NOMO-1 treated with DMSO at 0.1 percent for 48 hours (cell line): ENCODE measurements around the gene GPS1.

Experiments
- DNase-seq: peaks from one replicate; lab custom pipeline; 2025; ENCODE audit not compliant: unreplicated experiment; lab: John Stamatoyannopoulos, UW

Gene GPS1

DNA sequence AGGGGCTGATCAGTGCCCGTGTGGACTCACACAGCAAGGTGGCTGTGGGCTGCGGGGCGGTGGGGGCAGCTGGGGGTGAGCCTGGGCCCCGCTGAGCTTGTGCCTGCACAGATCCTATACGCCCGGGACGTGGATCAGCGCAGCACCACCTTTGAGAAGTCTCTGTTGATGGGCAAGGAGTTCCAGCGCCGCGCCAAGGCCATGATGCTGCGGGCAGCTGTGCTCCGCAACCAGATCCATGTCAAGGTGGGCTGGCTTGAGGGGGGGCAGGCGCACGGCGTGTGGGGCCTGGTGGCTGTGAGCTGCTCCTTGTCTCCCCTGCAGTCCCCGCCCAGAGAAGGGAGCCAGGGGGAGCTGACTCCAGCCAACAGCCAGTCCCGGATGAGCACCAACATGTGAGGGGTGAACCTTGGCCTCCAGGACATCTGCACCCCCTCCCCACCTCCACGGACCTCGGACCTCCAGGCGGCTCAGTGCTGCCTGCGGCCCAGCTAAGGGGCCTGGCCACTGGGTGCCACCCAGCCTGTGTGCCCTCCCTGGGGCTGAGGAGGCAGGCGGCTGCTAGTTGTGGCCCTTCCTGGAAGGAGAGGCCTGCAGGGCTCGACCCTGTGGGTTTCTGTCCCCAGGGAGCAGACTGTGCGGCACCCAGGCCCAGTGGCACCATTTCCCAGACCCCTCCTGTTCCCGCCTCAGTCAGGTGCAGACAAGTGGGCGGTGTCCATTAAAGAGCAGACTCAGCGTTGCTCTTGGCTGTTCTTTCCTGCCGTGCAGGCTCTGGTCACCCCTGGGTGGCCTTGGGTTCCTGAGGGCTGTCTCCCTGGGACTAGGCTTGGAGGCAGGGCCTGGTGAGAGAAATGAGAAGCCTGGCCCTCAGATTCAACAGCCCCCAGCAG is 5.3 kb downstream of the GPS1 start:
- DNase-seq, result no peak

DNA sequence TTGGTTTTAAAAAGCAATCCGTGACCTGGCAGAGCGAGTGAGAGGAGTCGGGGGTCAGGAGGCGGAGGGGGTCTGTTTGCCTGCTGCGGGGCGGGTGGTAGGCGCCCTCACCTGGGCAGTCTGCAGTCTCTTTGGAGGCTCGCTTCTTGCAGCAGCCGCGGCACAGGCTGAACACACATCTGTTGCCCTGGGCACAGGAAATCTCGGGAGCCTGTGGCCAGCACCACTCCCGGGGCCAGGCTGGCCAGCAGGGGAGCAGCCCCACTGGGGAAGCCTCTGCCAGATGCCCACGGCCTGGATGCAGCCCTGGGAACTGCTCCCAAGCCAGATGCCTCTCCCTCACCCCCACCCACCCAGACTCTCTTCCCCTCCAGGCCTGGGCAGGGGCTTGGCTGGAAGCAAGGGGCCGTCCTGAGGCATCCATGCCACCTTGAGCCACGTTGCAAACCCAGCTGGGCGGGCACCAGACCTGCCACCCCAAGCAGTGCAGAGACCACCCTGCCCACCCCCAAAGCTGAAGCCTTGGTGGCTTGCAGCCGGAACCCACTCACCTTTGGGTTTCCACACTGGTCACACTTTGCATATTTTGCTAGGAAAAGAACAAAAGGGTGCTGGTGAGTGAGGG is 6.6 kb downstream of the GPS1 start:
- DNase-seq, result no peak

DNA sequence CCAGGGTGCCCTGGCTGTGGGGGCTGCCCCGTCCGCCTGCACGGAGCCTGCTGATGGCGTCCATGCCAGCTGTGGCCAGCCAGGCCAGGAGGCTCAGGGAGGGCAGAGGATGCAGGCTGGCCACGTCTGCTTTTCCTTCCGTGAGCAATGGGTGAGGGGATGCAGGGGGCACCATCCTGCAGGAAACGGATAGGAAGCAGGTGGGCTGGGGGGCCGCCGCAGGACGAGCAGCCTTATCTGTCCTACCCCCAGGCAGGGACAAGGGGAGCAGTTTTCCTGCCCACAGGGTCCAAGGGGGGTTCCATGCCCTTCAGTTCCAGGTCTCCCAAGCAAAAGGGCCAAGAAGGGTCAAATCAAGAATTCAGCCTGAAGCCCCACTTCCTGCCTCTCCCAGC is 7.2 kb downstream of the GPS1 start:
- no peak for DNase-seq

- no peak for DNase-seq
These were observed 7.7 kb downstream of the GPS1 start for GRCh38 chr17:82059272-82060000.

DNA sequence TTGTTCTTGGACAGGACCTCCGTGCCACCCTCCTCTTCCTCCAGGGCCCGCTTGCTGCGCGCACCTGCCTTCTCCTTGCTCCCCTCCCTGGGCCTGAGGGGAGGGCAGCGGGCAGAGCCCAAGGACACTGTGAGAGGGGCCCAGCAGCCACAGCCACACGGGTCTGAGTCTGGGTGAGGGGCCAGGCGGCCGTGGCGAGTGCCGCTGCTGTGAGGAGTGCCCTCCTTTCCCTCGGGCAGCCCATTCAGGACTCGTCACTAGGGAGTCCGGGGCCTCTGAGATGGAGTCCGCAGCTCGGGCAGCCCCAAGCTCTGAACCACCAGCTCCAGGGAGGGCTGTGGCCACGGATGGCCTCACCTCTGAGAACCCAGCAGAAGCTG is 8.3 kb downstream of the GPS1 start:
- DNase-seq, result no peak

- no peak for DNase-seq
These were observed 8.9 kb downstream of the GPS1 start for GRCh38 chr17:82060614-82061013.

- DNase-seq, result no peak
These were observed 9.6 kb downstream of the GPS1 start for GRCh38 chr17:82061047-82061925.

DNA sequence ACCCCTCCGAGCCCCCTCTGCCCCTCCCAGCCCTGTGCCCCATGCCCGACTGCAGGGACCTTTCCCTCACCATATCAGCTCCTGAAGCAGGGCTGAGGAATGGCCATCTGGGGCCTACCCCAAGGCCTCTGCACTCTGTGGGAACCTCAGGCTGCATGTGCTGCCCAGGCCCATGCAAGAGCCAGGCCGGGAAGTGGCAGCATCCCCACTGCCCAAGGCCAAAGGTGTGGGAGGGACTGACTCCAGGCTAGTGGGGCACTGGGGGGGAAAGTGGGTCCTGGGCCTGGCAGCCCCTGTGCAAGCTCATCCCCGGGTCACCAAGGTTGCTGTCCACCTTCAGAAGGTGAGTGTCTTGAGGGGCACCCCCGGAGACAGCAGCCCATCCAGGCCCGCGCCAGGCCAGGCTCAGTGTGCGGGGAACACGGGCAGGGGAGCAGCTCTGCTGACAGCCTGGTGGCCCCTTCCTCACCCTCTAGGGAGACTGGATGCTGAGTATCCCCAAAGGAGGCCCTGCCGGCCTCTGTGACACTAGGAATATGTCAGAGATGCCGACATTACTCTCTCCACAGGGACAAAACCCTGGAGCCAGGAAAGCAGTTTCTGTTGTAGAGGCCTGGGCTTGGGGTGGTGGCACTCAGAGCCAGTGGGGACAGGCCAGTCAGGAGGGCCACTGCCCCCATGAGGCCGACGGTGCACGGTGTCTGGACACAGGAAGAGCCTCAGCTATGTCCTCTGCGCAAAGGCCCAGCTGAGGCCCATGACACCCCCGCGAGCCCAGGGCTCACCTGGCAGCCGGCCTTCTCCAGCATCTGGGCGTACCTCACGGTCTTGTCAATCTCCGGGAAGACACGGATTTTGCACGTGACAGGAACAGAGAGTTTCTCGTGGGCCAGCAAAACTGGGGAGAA is 10.6 kb downstream of the GPS1 start:
- DNase-seq, result no peak

GRCh38 chr17:82062984-82063368 is 11.3 kb downstream of the GPS1 start:
- no peak for DNase-seq

DNA sequence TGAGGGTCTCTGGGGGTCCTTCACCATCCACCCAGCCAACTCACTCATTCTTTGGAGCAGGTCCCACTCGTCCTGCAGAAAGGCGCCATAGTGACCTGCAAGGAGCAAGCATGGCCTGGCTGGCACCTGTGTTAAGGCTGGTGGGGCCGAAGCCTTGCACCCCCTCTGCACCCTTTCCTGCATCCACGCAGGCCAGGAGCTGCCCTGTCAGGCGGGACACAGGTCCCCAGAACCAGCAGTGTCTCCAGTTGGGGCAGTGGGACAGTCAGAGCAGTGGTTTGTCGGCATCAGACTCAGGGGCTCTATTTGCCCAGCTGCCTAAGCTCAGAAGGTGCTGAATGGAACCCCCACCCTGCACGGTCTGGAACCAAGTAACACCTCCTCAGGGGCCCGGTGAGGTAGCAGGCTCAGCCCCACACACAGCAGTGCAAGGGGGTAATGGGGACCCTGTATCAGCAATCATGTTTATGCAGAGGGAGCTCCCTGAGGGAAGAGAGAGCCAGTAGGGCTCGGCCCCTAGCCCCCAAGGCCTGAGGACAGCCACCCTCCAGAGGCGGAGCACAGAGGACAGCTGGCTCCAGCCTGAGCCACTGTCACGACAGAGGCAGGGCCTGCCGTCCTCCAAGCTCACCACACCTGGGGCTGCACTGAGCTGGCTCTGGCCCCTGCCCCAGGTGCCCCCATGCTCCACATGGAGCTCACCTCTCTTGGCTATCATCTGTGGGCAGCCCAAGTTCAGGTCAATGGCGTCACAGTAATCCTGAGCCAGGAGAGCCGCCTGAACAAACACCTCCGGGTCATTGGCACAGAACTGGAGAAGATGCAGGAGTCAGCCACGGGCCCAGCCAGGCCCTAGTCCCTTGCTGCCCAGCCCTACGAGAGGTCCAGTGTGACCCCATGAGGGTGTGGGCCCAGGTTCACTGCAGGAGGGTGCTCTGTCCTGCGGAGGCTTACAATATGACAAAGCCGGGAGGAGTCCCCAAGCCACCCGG is 12.0 kb downstream of the GPS1 start:
- no peak for DNase-seq

GRCh38 chr17:82064433-82065192 is 12.9 kb downstream of the GPS1 start:
- no peak for DNase-seq

DNA sequence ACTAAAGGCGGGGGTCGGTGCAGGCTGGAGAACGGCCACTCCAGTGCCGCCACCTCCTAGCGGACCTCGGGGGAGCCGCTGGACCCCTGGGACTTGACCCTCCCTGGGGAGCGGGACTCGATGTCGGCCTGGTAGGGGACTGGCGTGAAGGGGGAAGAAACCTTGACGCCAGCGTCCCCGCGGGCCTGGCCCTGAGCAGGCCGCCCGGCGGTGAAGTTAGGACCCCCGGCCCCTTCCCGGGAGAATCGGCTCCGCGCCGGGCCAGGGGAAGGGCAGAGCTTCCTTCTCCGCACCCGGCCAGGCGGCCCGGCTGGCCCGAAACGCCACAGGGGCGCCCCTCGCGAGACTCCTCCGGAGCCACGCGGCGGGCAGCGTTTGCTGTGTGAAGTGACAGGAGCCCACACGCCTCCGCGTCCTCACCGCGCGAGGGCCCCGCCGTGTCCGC is 13.5 kb downstream of the GPS1 start:
- DNase-seq, result no peak

GRCh38 chr17:82065638-82066303 is 14.1 kb downstream of the GPS1 start, which contains the start of gene DUS1L:
Gene DUS1L, minus strand, starts transcription at chr17:82065804. Its CDS starts 745 bp downstream, at chr17:82065059.
- peak; percentile 10 for DNase-seq

- DNase-seq, result no peak
These were observed 18.9 kb downstream of the GPS1 start for GRCh38 chr17:82070611-82071010.

- DNase-seq, result no peak
These were observed 21.1 kb downstream of the GPS1 start for GRCh38 chr17:82072827-82073226.

DNA sequence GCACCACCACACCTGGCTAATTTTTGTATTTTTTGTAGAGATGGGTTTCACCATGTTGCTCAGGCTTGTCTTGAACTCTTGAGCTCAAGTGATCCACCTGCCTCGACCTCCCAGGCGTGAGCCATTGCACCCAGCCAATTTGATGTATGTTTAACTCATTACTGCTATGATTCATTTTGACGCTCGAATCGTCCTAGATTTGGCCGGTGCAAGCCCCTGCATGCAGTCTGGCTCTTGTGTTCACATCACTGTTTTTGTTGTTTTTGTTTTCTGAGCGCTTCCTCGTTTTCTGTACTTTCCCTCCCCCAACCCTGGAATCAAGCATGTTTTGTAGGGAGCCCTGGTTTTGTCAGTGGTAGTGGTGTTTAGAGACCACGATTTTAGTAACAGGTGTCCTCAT is 21.7 kb downstream of the GPS1 start:
- no peak for DNase-seq
